HG03378 (cell line): ENCODE data around the gene GZMA.
"Not testable (repeated sequence)": the region's sequence is repeated elsewhere in the genome, so short reads cannot be mapped to it uniquely, and the experiment has no call there.

ENCODE experiments used
- ATAC-seq: cut with Tn5 transposase; IDR thresholded peaks from one replicate; pipeline ENCODE4 v1.9.1; 2021; ENCODE audit warnings: mild to moderate bottlenecking, moderate library complexity; ENCODE audit not compliant: unreplicated experiment

Gene GZMA

GRCh38 chr5:55102348-55102747, at the start of gene GZMA:
TSS of gene GZMA (plus strand) at chr5:55102646. CDS start at chr5:55102683, 37 bp downstream.
- ATAC-seq = no peak

- ATAC-seq = no peak
These were observed 47.3 kb upstream of the GZMA start for GRCh38 chr5:55055183-55055582.

- ATAC-seq = no peak
These were observed 40.2 kb upstream of the GZMA start for GRCh38 chr5:55062039-55062779.

GRCh38 chr5:55063220-55063863, 39.1 kb upstream of the GZMA start:
- no peak for ATAC-seq

GRCh38 chr5:55063899-55064298, 38.5 kb upstream of the GZMA start:
- ATAC-seq = no peak

- ATAC-seq = no peak
These were observed 37.9 kb upstream of the GZMA start for GRCh38 chr5:55064523-55064922.

- ATAC-seq = no peak
These were observed 36.2 kb upstream of the GZMA start for GRCh38 chr5:55066277-55066676.

GRCh38 chr5:55070968-55071367, 31.5 kb upstream of the GZMA start:
- ATAC-seq = no peak

GRCh38 chr5:55071413-55071812, 31.0 kb upstream of the GZMA start:
- ATAC-seq = no peak

- no peak for ATAC-seq
These were observed 29.8 kb upstream of the GZMA start for GRCh38 chr5:55072666-55073065.

GRCh38 chr5:55073211-55073610, 29.2 kb upstream of the GZMA start:
- no peak for ATAC-seq

GRCh38 chr5:55081541-55081940, 20.9 kb upstream of the GZMA start:
- ATAC-seq = no peak

GRCh38 chr5:55089301-55089700, 13.1 kb upstream of the GZMA start:
- not testable (repeated sequence) for ATAC-seq

GRCh38 chr5:55091011-55091410, 11.4 kb upstream of the GZMA start:
- ATAC-seq = not testable (repeated sequence)

GRCh38 chr5:55096182-55096581, 6.3 kb upstream of the GZMA start:
- no peak for ATAC-seq

GRCh38 chr5:55096861-55097260, 5.6 kb upstream of the GZMA start:
- no peak for ATAC-seq

GRCh38 chr5:55101148-55101547, 1.3 kb upstream of the GZMA start:
- not testable (repeated sequence) for ATAC-seq

GRCh38 chr5:55101556-55102276, 730 bp upstream of the GZMA start:
- ATAC-seq = no peak

GRCh38 chr5:55104036-55104772, 1.8 kb downstream of the GZMA start:
- ATAC-seq = no peak

- ATAC-seq = no peak
These were observed 2.7 kb downstream of the GZMA start for GRCh38 chr5:55104946-55105701.
